Panc1 (cell line): ENCODE results near the gene KCNH3. TPM values are rescaled to one million over a fixed set of nuclear protein-coding genes. Genes with fewer than 3 reads are reported as not detected.
A peak's percentile ranks its signal among the peaks of the same experiment; 100 is the strongest.

Experiments used
- ATAC-seq: fragments of 200-7000 bp; cut with Tn5 transposase; 2 replicates; pipeline ENCODE4 v1.9.1; 2020; ENCODE audit warnings: mild to moderate bottlenecking, moderate library complexity
- Bru-seq: library from RNA; stranded (reverse); fragments of 400-500 nt; gene quantifications from one replicate; lab custom pipeline; 2021; lab: Mats Ljungman, UMichigan
- BruChase-seq, 2 experiments: library from RNA; stranded (reverse); fragments of 400-500 nt; gene quantifications; one replicate each; lab custom pipeline; 2021; lab: Mats Ljungman, UMichigan
- BruUV-seq: library from RNA; stranded (reverse); fragments of 400-500 nt; replicated peaks from 2 replicates; lab custom pipeline; 2021; lab: Mats Ljungman, UMichigan
- CTCF ChIA-PET: fragments of 300-600 bp; sonication (Branson Sonifier 250); formaldehyde crosslinking; loops from one replicate; lab custom pipeline; 2022; ENCODE audit warnings: antibody characterized with exemption; lab: Charles Lee
- POLR2A ChIA-PET: fragments of 300-600 bp; sonication (Branson Sonifier 250); formaldehyde crosslinking; loops from one replicate; lab custom pipeline; 2022; ENCODE audit warnings: antibody characterized with exemption; lab: Charles Lee
- DNase-seq: peaks from one replicate; pipeline ENCODE4 v3.0.0-alpha.2; 2010; ENCODE audit warnings: low read depth, low spot score
- H3K27ac ChIP-seq: 2 replicates; pipeline ENCODE4 v1.5.1; 2011; ENCODE audit warnings: mild to moderate bottlenecking, low read length, inconsistent platforms
- H3K27me3 ChIP-seq: fragments of 200-500 bp; sonication (Bioruptor generic); 2 replicates; pipeline ENCODE4 v1.6.0; 2014; ENCODE audit warnings: low read length, inconsistent platforms; ENCODE audit not compliant: control insufficient read depth, insufficient read depth
- H3K36me3 ChIP-seq: fragments of 200-500 bp; sonication (Bioruptor generic); 2 replicates; pipeline ENCODE4 v1.5.1; 2014; ENCODE audit warnings: inconsistent platforms, mild to moderate bottlenecking, low read length, moderate library complexity; ENCODE audit not compliant: control insufficient read depth, insufficient read depth
- H3K4me1 ChIP-seq: 2 replicates; pipeline ENCODE4 v1.5.1; 2011; ENCODE audit warnings: inconsistent platforms, mild to moderate bottlenecking, low read length, moderate library complexity; ENCODE audit not compliant: control insufficient read depth, insufficient read depth
- H3K4me3 ChIP-seq, 2 experiments: 2 replicates each; pipeline ENCODE4 v1.5.1; 2011 to 2012; ENCODE audit warnings: low read depth in 2 of 2, low read length in 2 of 2, mild to moderate bottlenecking in 2 of 2, inconsistent platforms in 1 of 2, moderate library complexity in 1 of 2
- H3K9me3 ChIP-seq: fragments of 200-500 bp; sonication (Bioruptor generic); 2 replicates; pipeline ENCODE4 v1.5.1; 2014; ENCODE audit warnings: low read depth, mild to moderate bottlenecking, inconsistent platforms, low read length, moderate library complexity; ENCODE audit not compliant: control insufficient read depth, insufficient read depth
- CTCF ChIP-seq: fragments of 450-650 bp; IDR thresholded peaks from 2 replicates; pipeline ENCODE4 v1.5.1; 2017; ENCODE audit warnings: mild to moderate bottlenecking
- POLR2AphosphoS5 ChIP-seq: IDR thresholded peaks from 2 replicates; pipeline ENCODE4 v1.6.1; 2012; ENCODE audit warnings: mild to moderate bottlenecking, low read depth, low read length, moderate library complexity
- REST ChIP-seq, 2 experiments: IDR thresholded peaks; 2 replicates each; pipeline ENCODE4 v1.6.1; 2011 to 2012; ENCODE audit warnings: low read depth in 2 of 2, control low read depth in 1 of 2, low read length in 1 of 2, mild to moderate bottlenecking in 1 of 2, moderate library complexity in 1 of 2; ENCODE audit not compliant: insufficient read depth in 1 of 2
- SIN3A ChIP-seq: IDR thresholded peaks from 2 replicates; pipeline ENCODE4 v1.6.1; 2012; ENCODE audit warnings: low read depth, mild to moderate bottlenecking, low read length, moderate library complexity, borderline replicate concordance; ENCODE audit not compliant: insufficient read depth
- TCF7L2 ChIP-seq: IDR thresholded peaks from 2 replicates; pipeline ENCODE4 v1.6.1; 2011; ENCODE audit warnings: mild to moderate bottlenecking, low read depth, low read length, inconsistent platforms
- in situ Hi-C: cut with HindIII; loops from 2 replicates; pipeline ENCODE4 v1.10.0; 2016; ENCODE audit warnings: low sequenced_read_pairs, low pct_unique_long_range_greater_than_20kb
- intact Hi-C: fragments of 100-400 bp; cut with micrococcal nuclease; formaldehyde crosslinking; loops from one replicate; pipeline ENCODE4 v1.10.0; 2022; ENCODE audit not compliant: unreplicated experiment
- long read RNA-seq: library from polyadenylated mRNA; unstranded; transcript quantifications from one replicate; pipeline ENCODE4 v2.0.0, GENCODE V29; 2021; ENCODE audit not compliant: unreplicated experiment
- polyA plus RNA-seq: library from polyadenylated mRNA; unstranded; fragments of >200 nt; gene quantifications from one replicate; pipeline ENCODE4 v1.2.1, GENCODE V29; 2012; ENCODE audit warnings: missing spikeins; ENCODE audit not compliant: insufficient read length
- total RNA-seq: library from RNA; stranded (reverse); gene quantifications from one replicate; pipeline ENCODE4 v1.2.1, GENCODE V29; 2021; ENCODE audit not compliant: unreplicated experiment

The KCNH3 gene
- 0.64 TPM for total RNA-seq
- polyA plus RNA-seq, result 0.91 TPM
- percentile 24 among the genes with signal in this experiment for Bru-seq, nascent RNA
- BruChase-seq, experiment 1, labeled RNA remaining after a 2-hour chase, result percentile 23 among the genes with signal in this experiment
- BruChase-seq, experiment 2, labeled RNA remaining after a 6-hour chase, result percentile 25 among the genes with signal in this experiment
- long read RNA-seq, partial matches to known transcripts, result 0 of 4 reads
- long read RNA-seq, other reads (novel, unspliced or antisense), result 4 of 4 reads

GRCh38 chr12:49538510-49539403, at the start of gene KCNH3:
TSS of gene KCNH3 (plus strand) at chr12:49539030. CDS start at chr12:49539417, 387 bp downstream.
- no peaks in the 10 kb centered on the region for H3K36me3 ChIP-seq
- TF ChIP-seq CTCF, result no peak
- TF ChIP-seq SIN3A, result no peak
- TF ChIP-seq TCF7L2, result no peak
- TF ChIP-seq POLR2AphosphoS5, result no peak
- no peak for TF ChIP-seq REST (IDR thresholded peaks at IDR 0.05; ENCODE audit: insufficient read depth in 1 of 2, low read depth in 2 of 2, low read length in 1 of 2)
- ChIA-PET POLR2A (interaction anchor here (0.6 kb wide), 1 partner anchor 176 kb away, joined by 11 read pairs; no protein-coding TSS in a partner anchor), CTCF (interaction anchor here (0.6 kb wide), 2 partner anchors 15 to 287 kb away, joined by 3 read pairs; no protein-coding TSS in a partner anchor)
- no TSS peak for BruUV-seq
- intact Hi-C loops, result no loop called here
- peak within 1 kb of the TSS; percentile 35 to 55 for H3K4me3 ChIP-seq
- DNase-seq (no peak), ATAC-seq (peak; percentile 77)
- H3K27me3 ChIP-seq, result peaks cover 7% of the 10 kb centered on the region; the same call in 1 of the 2 replicates
- H3K27ac ChIP-seq, result no peak within 1 kb of the TSS
- no peaks in the 10 kb centered on the region for H3K9me3 ChIP-seq
- in situ Hi-C loops, result no loop called here
- H3K4me1 ChIP-seq, result peaks cover 7% of the 10 kb centered on the region

GRCh38 chr12:49489154-49489553, 49.7 kb upstream of the KCNH3 start:
- TF ChIP-seq CTCF (no peak), SIN3A (no peak), TCF7L2 (no peak), POLR2AphosphoS5 (no peak), REST (IDR thresholded peaks at IDR 0.05; ENCODE audit: insufficient read depth in 1 of 2, low read depth in 2 of 2, low read length in 1 of 2) (no peak)
- no peaks in the 10 kb centered on the region for H3K27me3 ChIP-seq
- H3K4me1 ChIP-seq, result no peaks in the 10 kb centered on the region
- H3K27ac ChIP-seq, result no peak overlapping the region
- in situ Hi-C loops, result no loop called here
- no peak overlapping the region for H3K4me3 ChIP-seq
- DNase-seq (no peak), ATAC-seq (no peak)
- BruUV-seq, result no TSS peak
- intact Hi-C loops, result no loop called here
- H3K36me3 ChIP-seq, result peaks cover 3% of the 10 kb centered on the region; the same call in 1 of the 2 replicates
- CTCF ChIA-PET, result no interaction called here
- H3K9me3 ChIP-seq, result no peaks in the 10 kb centered on the region
- POLR2A ChIA-PET, result no interaction called here
